Endothelial cell of umbilical vein (primary cell): Measurements from ENCODE around the gene BCL2L13. TPM values are rescaled to one million over a fixed set of nuclear protein-coding genes. Genes with fewer than 3 reads are reported as not detected.

Experiments
- BruUV-seq: library from RNA; stranded (reverse); fragments of 400-500 nt; replicated peaks from 2 replicates; lab custom pipeline; 2021; lab: Mats Ljungman, UMichigan
- CTCF ChIA-PET: fragments of 300-600, 350-600 bp; sonication (Branson Sonifier 250); formaldehyde crosslinking; loops from one replicate; lab custom pipeline; 2021; ENCODE audit warnings: antibody characterized with exemption, inconsistent platforms; lab: Charles Lee
- POLR2A ChIA-PET: fragments of 300-600, 350-600 bp; sonication (Branson Sonifier 250); formaldehyde crosslinking; loops from one replicate; lab custom pipeline; 2021; ENCODE audit warnings: antibody characterized with exemption, inconsistent platforms; lab: Charles Lee
- DNase-seq: peaks from one replicate; pipeline ENCODE4 v3.0.0-alpha.2; 2011; ENCODE audit warnings: low read depth, low spot score
- FAIRE-seq: peaks from 2 replicates; lab custom pipeline; 2011; peaks lifted over from hg19 to GRCh38; lab: Jason Lieb, UNC
- H2AFZ ChIP-seq: 2 replicates; pipeline ENCODE4 v1.6.0; 2012; ENCODE audit warnings: low read depth, low read length, control low read depth, inconsistent platforms
- H3K27ac ChIP-seq: 2 replicates; pipeline ENCODE4 v1.5.1; 2011; ENCODE audit warnings: low read depth, mild to moderate bottlenecking, control low read depth, low read length, moderate library complexity; ENCODE audit not compliant: insufficient read depth
- H3K27me3 ChIP-seq, 2 experiments: 2 replicates each; pipeline versions ENCODE4 v1.6.0 to v1.6.1; 2011; ENCODE audit warnings: low read length in 2 of 2, mixed read lengths in 1 of 2; ENCODE audit not compliant: control insufficient read depth in 2 of 2, insufficient read depth in 2 of 2
- H3K36me3 ChIP-seq, 2 experiments: 2 replicates in 1 of 2; 3 replicates in 1 of 2; pipeline ENCODE4 v1.5.1; 2011; ENCODE audit warnings: low read length in 2 of 2, mild to moderate bottlenecking in 1 of 2, moderate library complexity in 1 of 2; ENCODE audit not compliant: control insufficient read depth in 2 of 2, insufficient read depth in 2 of 2; ENCODE audit errors: extremely low read depth in 1 of 2
- H3K4me1 ChIP-seq: 3 replicates; pipeline ENCODE4 v1.5.1; 2011; ENCODE audit warnings: mild to moderate bottlenecking, low read length; ENCODE audit not compliant: control insufficient read depth, insufficient read depth; ENCODE audit errors: extremely low read depth
- H3K4me2 ChIP-seq: 2 replicates; pipeline ENCODE4 v1.6.1; 2011; ENCODE audit warnings: low read length, control low read depth, mixed read lengths; ENCODE audit not compliant: insufficient read depth
- H3K4me3 ChIP-seq, 3 experiments: fragments of 200-600 bp in 1 of 3; sonication (generic), shearing (Covaris generic) in 1 of 3; replicated peaks in 1 of 3; 2 replicates each; pipeline ENCODE4 v1.5.1; 2011 to 2016; ENCODE audit warnings: control low read depth in 3 of 3, low read length in 3 of 3, mild to moderate bottlenecking in 2 of 3, inconsistent platforms in 1 of 3, low read depth in 1 of 3, moderate library complexity in 1 of 3; ENCODE audit not compliant: insufficient read depth in 1 of 3
- H3K79me2 ChIP-seq: 2 replicates; pipeline ENCODE4 v1.6.0; 2012; ENCODE audit warnings: low read length, inconsistent platforms; ENCODE audit not compliant: control insufficient read depth, insufficient read depth
- H3K9ac ChIP-seq: replicated peaks from 2 replicates; pipeline ENCODE3; 2011; ENCODE audit warnings: low read length, control low read depth; ENCODE audit not compliant: insufficient read depth; ENCODE audit errors: extremely low read depth
- H3K9me1 ChIP-seq: replicated peaks from 3 replicates; pipeline ENCODE4 v1.6.0; 2011; ENCODE audit warnings: mild to moderate bottlenecking, low read length; ENCODE audit not compliant: control insufficient read depth, insufficient read depth; ENCODE audit errors: extremely low read depth
- H3K9me3 ChIP-seq: replicated peaks from 2 replicates; pipeline ENCODE4 v1.5.1; 2012; ENCODE audit warnings: low read length, inconsistent platforms; ENCODE audit not compliant: control insufficient read depth, insufficient read depth
- H4K20me1 ChIP-seq: replicated peaks from 2 replicates; pipeline ENCODE3; 2011; ENCODE audit warnings: mild to moderate bottlenecking, low read length; ENCODE audit not compliant: control insufficient read depth, insufficient read depth; ENCODE audit errors: extremely low read depth
- CTCF ChIP-seq, 2 donors: IDR thresholded peaks; 1 replicate in 1 of 2; 2 replicates in 1 of 2; pipeline ENCODE4 v1.5.1; 2011; ENCODE audit warnings: low read length in 2 of 2, mild to moderate bottlenecking in 2 of 2, moderate library complexity in 2 of 2, control low read depth in 1 of 2, inconsistent platforms in 1 of 2, low read depth in 1 of 2; ENCODE audit not compliant: insufficient read depth in 1 of 2; ENCODE audit errors: extremely low read depth in 1 of 2
- EZH2 ChIP-seq: IDR thresholded peaks from 2 replicates; pipeline ENCODE4 v1.6.1; 2012; ENCODE audit warnings: borderline replicate concordance, low read depth, mild to moderate bottlenecking, moderate library complexity, low read length, inconsistent platforms; ENCODE audit not compliant: severe bottlenecking
- FOS ChIP-seq: IDR thresholded peaks from 2 replicates; pipeline ENCODE4 v1.6.1; 2011; ENCODE audit warnings: mild to moderate bottlenecking, low read length, moderate library complexity, borderline replicate concordance; ENCODE audit not compliant: insufficient read depth
- JUN ChIP-seq: IDR thresholded peaks from 2 replicates; pipeline ENCODE4 v1.6.1; 2011; ENCODE audit warnings: borderline replicate concordance, low read depth; ENCODE audit not compliant: insufficient read length, insufficient read depth
- MAX ChIP-seq: IDR thresholded peaks from 2 replicates; pipeline ENCODE4 v1.6.1; 2011; ENCODE audit not compliant: insufficient read depth, insufficient read length
- POLR2AphosphoS5 ChIP-seq: IDR thresholded peaks from 2 replicates; pipeline ENCODE4 v1.6.1; 2012; ENCODE audit warnings: low read depth, mild to moderate bottlenecking, control low read depth, low read length, moderate library complexity; ENCODE audit not compliant: insufficient read depth
- dilution Hi-C: fragments of 300-500 bp; cut with MboI; formaldehyde crosslinking; loops from one replicate; pipeline ENCODE4 v1.15.0; 2019; ENCODE audit warnings: low sequenced_read_pairs; ENCODE audit not compliant: extremely low pct_ligation_motif_present
- intact Hi-C: fragments of 100-400 bp; cut with micrococcal nuclease; formaldehyde crosslinking; loops from one replicate; pipeline ENCODE4 v1.10.0; 2022
- polyA plus RNA-seq, 4 experiments: library from polyadenylated mRNA; depleted of rRNA in 3 of 4; stranded (reverse) in 3 of 4; unstranded in 1 of 4; fragments of >200 nt; gene quantifications; 2 replicates each; pipeline versions ENCODE4 v1.2.1 to v1.2.3, GENCODE V29; 2011 to 2012; ENCODE audit warnings: missing spikeins in 1 of 4
- total RNA-seq: library from RNA; stranded (reverse); gene quantifications from 2 replicates; pipeline ENCODE4 v1.2.3, GENCODE V29; 2021

Gene BCL2L13
- total and polyA plus RNA-seq, 2 donors (not counting 3 experiments of a cell fraction or from before 2014, with no cell fraction given), result 28.1 to 36.2 TPM

GRCh38 chr22:17627961-17628405 lies 10.6 kb upstream of the BCL2L13 start:
- Histone ChIP-seq H3K27me3 (no peaks in the 10 kb centered on the region), H3K4me1 (peaks cover 8% of the 10 kb centered on the region), H4K20me1 (peaks cover 3% of the 10 kb centered on the region), H2AFZ (peak overlapping the region; percentile 88), H3K27ac (peak overlapping the region; percentile 93), H3K79me2 (peaks cover 42% of the 10 kb centered on the region), H3K4me3 (peak overlapping the region; percentile 72 to 93 (median 92)), H3K9me3 (no peaks in the 10 kb centered on the region), H3K9me1 (no peaks in the 10 kb centered on the region), H3K36me3 (no peaks in the 10 kb centered on the region), H3K9ac (peak overlapping the region; percentile 99), H3K4me2 (peak overlapping the region; percentile 98)
- ChIA-PET CTCF (no interaction called here), POLR2A (no interaction called here)
- BruUV-seq, result TSS peak; percentile 90
- DNase-seq, result no peak
- intact Hi-C loops, result loop anchor here (1.0 to 2.0 kb wide), 2 partner anchors 10 to 79 kb away; partner anchors contain the start of gene BCL2L13
- no peak for TF ChIP-seq FOS
- no peak for TF ChIP-seq JUN
- no peak for TF ChIP-seq MAX
- TF ChIP-seq EZH2, result no peak
- TF ChIP-seq POLR2AphosphoS5, result no peak
- no peak for TF ChIP-seq CTCF (IDR thresholded peaks at IDR 0.05; ENCODE audit: extremely low read depth in 1 of 2, insufficient read depth in 1 of 2, low read depth in 1 of 2, low read length in 2 of 2)
- no peak for FAIRE-seq
- dilution Hi-C loops, result no loop called here
